ENCODE data around the gene LCN15. TPM values are rescaled to one million over a fixed set of nuclear protein-coding genes. Genes with fewer than 3 reads are reported as not detected.

LCN15 gene
- total RNA-seq, 1 experiment from 2014 or later, result 0.05 TPM

- no peak for DNase-seq (ENCODE audit: low read depth, low spot score)
- ATAC-seq, result peak; percentile 54
- CTCF ChIA-PET, result no interaction called here
- POLR2A ChIA-PET, result interaction anchor here (0.7 kb wide), 1 partner anchor 34 kb away, joined by 4 read pairs; the partner anchor contains the start of gene AJM1
- in situ Hi-C loops (cut with HindIII; ENCODE audit: low pct_unique_long_range_greater_than_20kb, low sequenced_read_pairs), result no loop called here
- Histone ChIP-seq H3K9me3 (ENCODE audit: control insufficient read depth, insufficient read depth, low read depth, low read length) (no peaks in the 10 kb centered on the region), H3K27me3 (ENCODE audit: control insufficient read depth, insufficient read depth, low read length) (no peaks in the 10 kb centered on the region), H3K36me3 (ENCODE audit: control insufficient read depth, insufficient read depth, low read length) (peaks cover 7% of the 10 kb centered on the region), H3K27ac (ENCODE audit: low read length) (peak overlapping the region; percentile 88), H3K4me1 (ENCODE audit: control insufficient read depth, insufficient read depth, low read length) (peaks cover 17% of the 10 kb centered on the region), H3K4me3 (ENCODE audit: low read depth in 2 of 2, low read length in 2 of 2) (peak overlapping the region; percentile 48 to 71)
- TF ChIP-seq REST (IDR thresholded peaks at IDR 0.05; ENCODE audit: insufficient read depth in 1 of 2, low read depth in 2 of 2, low read length in 1 of 2) (no peak), SIN3A (IDR thresholded peaks at IDR 0.05; ENCODE audit: borderline replicate concordance, insufficient read depth, low read depth, low read length) (no peak), POLR2AphosphoS5 (IDR thresholded peaks at IDR 0.05; ENCODE audit: low read depth, low read length) (no peak), CTCF (IDR thresholded peaks at IDR 0.05) (no peak), TCF7L2 (IDR thresholded peaks at IDR 0.05; ENCODE audit: low read depth, low read length) (no peak)
- BruUV-seq (replicated peaks), result no TSS peak
- intact Hi-C loops (cut with micrococcal nuclease; ENCODE audit: unreplicated experiment), result no loop called here
Measured at GRCh38 chr9:136808075-136808805, 43.9 kb upstream of the LCN15 start.

- CTCF ChIA-PET, result no interaction called here
- Histone ChIP-seq H3K27me3 (ENCODE audit: control insufficient read depth, insufficient read depth, low read length) (no peaks in the 10 kb centered on the region), H3K4me3 (ENCODE audit: low read depth in 2 of 2, low read length in 2 of 2) (peak within 1 kb of the TSS; percentile 67 to 71), H3K4me1 (ENCODE audit: control insufficient read depth, insufficient read depth, low read length) (peaks cover 17% of the 10 kb centered on the region), H3K9me3 (ENCODE audit: control insufficient read depth, insufficient read depth, low read depth, low read length) (no peaks in the 10 kb centered on the region), H3K36me3 (ENCODE audit: control insufficient read depth, insufficient read depth, low read length) (peaks cover 4% of the 10 kb centered on the region), H3K27ac (ENCODE audit: low read length) (peak within 1 kb of the TSS; percentile 88)
- TSS peak; percentile 78 for BruUV-seq (replicated peaks)
- intact Hi-C loops (cut with micrococcal nuclease; ENCODE audit: unreplicated experiment) (no loop called here), in situ Hi-C loops (cut with HindIII; ENCODE audit: low pct_unique_long_range_greater_than_20kb, low sequenced_read_pairs) (no loop called here)
- no peak for DNase-seq (ENCODE audit: low read depth, low spot score)
- ATAC-seq, result peak; percentile 89
- POLR2A ChIA-PET, result no interaction called here
- peak; percentile 44; the same call in 1 of the 2 replicates for TF ChIP-seq SIN3A (IDR thresholded peaks at IDR 0.05; ENCODE audit: borderline replicate concordance, insufficient read depth, low read depth, low read length)
- peak; percentile 81 for TF ChIP-seq POLR2AphosphoS5 (IDR thresholded peaks at IDR 0.05; ENCODE audit: low read depth, low read length)
- TF ChIP-seq TCF7L2 (IDR thresholded peaks at IDR 0.05; ENCODE audit: low read depth, low read length), result no peak
Measured at GRCh38 chr9:136807281-136808074, 43.2 kb upstream of the LCN15 start, which contains the start of gene RABL6. RABL6 (plus strand) TSS chr9:136807948; CDS start chr9:136808197, 249 bp downstream.

Data from Panc1 (cell line).